ENCODE measurements around the gene LILRA2. TPM values are rescaled to one million over a fixed set of nuclear protein-coding genes. Genes with fewer than 3 reads are reported as not detected.
"Not testable (repeated sequence)": the region's sequence is repeated elsewhere in the genome, so short reads cannot be mapped to it uniquely, and the experiment has no call there.

Gene LILRA2
- total RNA-seq, 2 experiments from 2014 or later: not detected

GRCh38 chr19:54574527-54575056, 1.0 kb downstream of the LILRA2 start:
- Mint-ChIP-seq H3K4me3 (no peak overlapping the region), H3K27me3 (peaks cover 21% of the 10 kb centered on the region), H3K9me3 (peaks cover 5% of the 10 kb centered on the region), H3K4me1 (peaks cover 12% of the 10 kb centered on the region), H3K27ac (no peak overlapping the region), H3K36me3 (ENCODE audit: low read depth) (no peaks in the 10 kb centered on the region)
- no peak for DNase-seq
- ChIA-PET CTCF (no interaction called here), POLR2A (no interaction called here)

- peaks cover 12% of the 10 kb centered on the region for H3K4me1 Mint-ChIP-seq
- POLR2A ChIA-PET; CTCF ChIA-PET; H3K27ac Mint-ChIP-seq; H3K4me3 Mint-ChIP-seq; H3K36me3 Mint-ChIP-seq (ENCODE audit: low read depth); DNase-seq; H3K9me3 Mint-ChIP-seq: not testable (repeated sequence)
- H3K27me3 Mint-ChIP-seq: peaks cover 21% of the 10 kb centered on the region
These were observed 1.6 kb downstream of the LILRA2 start for GRCh38 chr19:54575205-54575604.

GRCh38 chr19:54576411-54576976, 2.9 kb downstream of the LILRA2 start:
- ChIA-PET POLR2A (no interaction called here), CTCF (no interaction called here)
- Mint-ChIP-seq H3K36me3 (ENCODE audit: low read depth) (no peaks in the 10 kb centered on the region), H3K4me1 (peaks cover 12% of the 10 kb centered on the region), H3K27me3 (peaks cover 21% of the 10 kb centered on the region), H3K9me3 (peaks cover 5% of the 10 kb centered on the region), H3K27ac (no peak overlapping the region), H3K4me3 (no peak overlapping the region)
- DNase-seq: no peak

- H3K9me3 Mint-ChIP-seq: peaks cover 5% of the 10 kb centered on the region
- no peak for DNase-seq
- peaks cover 12% of the 10 kb centered on the region for H3K4me1 Mint-ChIP-seq
- H3K4me3 Mint-ChIP-seq: no peak overlapping the region
- ChIA-PET CTCF (no interaction called here), POLR2A (no interaction called here)
- no peaks in the 10 kb centered on the region for H3K36me3 Mint-ChIP-seq (ENCODE audit: low read depth)
- peaks cover 17% of the 10 kb centered on the region for H3K27me3 Mint-ChIP-seq
- no peak overlapping the region for H3K27ac Mint-ChIP-seq
These were observed 3.7 kb downstream of the LILRA2 start for GRCh38 chr19:54577334-54577733.

- H3K27ac Mint-ChIP-seq; POLR2A ChIA-PET; H3K36me3 Mint-ChIP-seq (ENCODE audit: low read depth); H3K9me3 Mint-ChIP-seq; CTCF ChIA-PET; H3K4me3 Mint-ChIP-seq; H3K4me1 Mint-ChIP-seq; DNase-seq: not testable (repeated sequence)
- peaks cover 17% of the 10 kb centered on the region for H3K27me3 Mint-ChIP-seq
These were observed 4.7 kb downstream of the LILRA2 start for GRCh38 chr19:54578268-54578667.

- Mint-ChIP-seq H3K36me3 (ENCODE audit: low read depth) (no peaks in the 10 kb centered on the region), H3K27ac (no peak overlapping the region)
These were observed 12.8 kb downstream of the LILRA2 start for GRCh38 chr19:54586397-54586796.

GRCh38 chr19:54587026-54587425, 13.4 kb downstream of the LILRA2 start:
- peaks cover 28% of the 10 kb centered on the region for H3K27me3 Mint-ChIP-seq
- POLR2A ChIA-PET: no interaction called here
- H3K9me3 Mint-ChIP-seq: no peaks in the 10 kb centered on the region
- no peak for DNase-seq
- no peak overlapping the region for H3K4me3 Mint-ChIP-seq
- H3K27ac Mint-ChIP-seq: no peak overlapping the region
- CTCF ChIA-PET: no interaction called here
- H3K36me3 Mint-ChIP-seq (ENCODE audit: low read depth): no peaks in the 10 kb centered on the region
- no peaks in the 10 kb centered on the region for H3K4me1 Mint-ChIP-seq

More at GRCh38 chr19:54586397-54586796, 12.8 kb downstream of the LILRA2 start:
- Mint-ChIP-seq H3K9me3 (no peaks in the 10 kb centered on the region), H3K4me1 (no peaks in the 10 kb centered on the region), H3K4me3 (no peak overlapping the region), H3K27me3 (peaks cover 28% of the 10 kb centered on the region)
- ChIA-PET POLR2A (no interaction called here), CTCF (no interaction called here)
- no peak for DNase-seq

GRCh38 chr19:54593445-54593844, 19.9 kb downstream of the LILRA2 start, which contains the start of gene LILRA1:
Gene LILRA1, plus strand, starts transcription at chr19:54593632. Its CDS starts 613 bp downstream, at chr19:54594245.
- H3K4me3 Mint-ChIP-seq; H3K36me3 Mint-ChIP-seq (ENCODE audit: low read depth); H3K4me1 Mint-ChIP-seq; POLR2A ChIA-PET; H3K27ac Mint-ChIP-seq; CTCF ChIA-PET; DNase-seq; H3K9me3 Mint-ChIP-seq: not testable (repeated sequence)
- H3K27me3 Mint-ChIP-seq: peaks cover 16% of the 10 kb centered on the region

- H3K36me3 Mint-ChIP-seq (ENCODE audit: low read depth); POLR2A ChIA-PET; H3K4me3 Mint-ChIP-seq; CTCF ChIA-PET; H3K27ac Mint-ChIP-seq; H3K4me1 Mint-ChIP-seq; DNase-seq; H3K9me3 Mint-ChIP-seq: not testable (repeated sequence)
- H3K27me3 Mint-ChIP-seq: peaks cover 13% of the 10 kb centered on the region
These were observed 20.5 kb downstream of the LILRA2 start for GRCh38 chr19:54593931-54594626.

GRCh38 chr19:54594737-54595136, 21.1 kb downstream of the LILRA2 start:
- Mint-ChIP-seq H3K36me3 (ENCODE audit: low read depth) (no peaks in the 10 kb centered on the region), H3K4me3 (no peak overlapping the region)

GRCh38 chr19:54595680-54596436, 22.3 kb downstream of the LILRA2 start:
- DNase-seq; H3K4me3 Mint-ChIP-seq; H3K9me3 Mint-ChIP-seq; CTCF ChIA-PET; POLR2A ChIA-PET; H3K27ac Mint-ChIP-seq; H3K36me3 Mint-ChIP-seq (ENCODE audit: low read depth); H3K4me1 Mint-ChIP-seq; H3K27me3 Mint-ChIP-seq: not testable (repeated sequence)

More at GRCh38 chr19:54594737-54595136, 21.1 kb downstream of the LILRA2 start:
- ChIA-PET CTCF (no interaction called here), POLR2A (no interaction called here)
- DNase-seq: no peak
- Mint-ChIP-seq H3K27me3 (peaks cover 11% of the 10 kb centered on the region), H3K9me3 (no peaks in the 10 kb centered on the region), H3K4me1 (no peaks in the 10 kb centered on the region), H3K27ac (no peak overlapping the region)

- H3K9me3 Mint-ChIP-seq: no peaks in the 10 kb centered on the region
- no peak overlapping the region for H3K4me3 Mint-ChIP-seq
- no peak for DNase-seq
- no peaks in the 10 kb centered on the region for H3K4me1 Mint-ChIP-seq
- no peaks in the 10 kb centered on the region for H3K36me3 Mint-ChIP-seq (ENCODE audit: low read depth)
- ChIA-PET POLR2A (no interaction called here), CTCF (no interaction called here)
- H3K27me3 Mint-ChIP-seq: peaks cover 9% of the 10 kb centered on the region
- H3K27ac Mint-ChIP-seq: no peak overlapping the region
These were observed 26.6 kb downstream of the LILRA2 start for GRCh38 chr19:54600212-54600611.

- no peak overlapping the region for H3K27ac Mint-ChIP-seq
- H3K4me1 Mint-ChIP-seq: no peaks in the 10 kb centered on the region
- H3K9me3 Mint-ChIP-seq: no peaks in the 10 kb centered on the region
- no peak for DNase-seq
- CTCF ChIA-PET: no interaction called here
- POLR2A ChIA-PET: no interaction called here
- H3K4me3 Mint-ChIP-seq: no peak overlapping the region
- peaks cover 10% of the 10 kb centered on the region for H3K27me3 Mint-ChIP-seq
- no peaks in the 10 kb centered on the region for H3K36me3 Mint-ChIP-seq (ENCODE audit: low read depth)
These were observed 32.6 kb downstream of the LILRA2 start for GRCh38 chr19:54606230-54606629.

Data from activated CD4-positive, alpha-beta memory T cell treated with anti-CD3 and anti-CD28 coated beads, Interleukin-2, amount 10 ng/mL, durations not matched to agents 7 days and 5 days (primary cell).